ENCODE data around the gene MESP2.

DNA sequence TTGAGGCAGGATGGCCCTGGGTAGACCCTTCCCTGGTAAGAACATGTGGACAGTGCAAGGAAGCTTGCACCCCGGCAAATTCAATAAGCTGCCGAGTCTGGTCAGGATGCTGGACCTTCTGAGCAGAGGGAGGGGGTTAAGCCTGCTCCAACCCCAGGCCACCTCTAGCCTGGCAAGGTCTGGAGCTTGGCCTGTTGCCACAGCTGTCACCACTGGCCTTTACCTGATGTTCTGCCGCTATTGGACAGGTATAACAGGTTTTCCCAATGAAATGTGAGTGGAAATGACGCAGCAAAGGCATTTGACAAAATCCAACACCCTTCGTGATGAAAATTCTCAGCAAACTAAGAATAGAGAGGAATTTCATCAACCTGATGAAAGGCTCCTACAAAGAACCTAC, 24.4 kb upstream of the MESP2 start:
- TF ChIP-seq, protein P1, sequence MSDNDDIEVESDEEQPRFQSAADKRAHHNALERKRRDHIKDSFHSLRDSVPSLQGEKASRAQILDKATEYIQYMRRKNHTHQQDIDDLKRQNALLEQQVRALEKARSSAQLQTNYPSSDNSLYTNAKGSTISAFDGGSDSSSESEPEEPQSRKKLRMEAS (IDR thresholded peaks at IDR 0.05) = no peak
- TF ChIP-seq TAF1 (conservative IDR thresholded peaks at IDR 0.05) (no peak), JUND (IDR thresholded peaks at IDR 0.05) (no peak), RAD21 (IDR thresholded peaks at IDR 0.05) (no peak), YY1 (IDR thresholded peaks at IDR 0.05) (no peak), GABPA (IDR thresholded peaks at IDR 0.05 in 1 of 2, conservative IDR thresholded peaks at IDR 0.05 in 1 of 2) (no peak), EGR1 (IDR thresholded peaks at IDR 0.05; ENCODE audit: low read depth in 2 of 2) (no peak), SP1 (IDR thresholded peaks at IDR 0.05) (no peak), RXRA (IDR thresholded peaks at IDR 0.05) (no peak)
- TF ChIP-seq, protein P2, sequence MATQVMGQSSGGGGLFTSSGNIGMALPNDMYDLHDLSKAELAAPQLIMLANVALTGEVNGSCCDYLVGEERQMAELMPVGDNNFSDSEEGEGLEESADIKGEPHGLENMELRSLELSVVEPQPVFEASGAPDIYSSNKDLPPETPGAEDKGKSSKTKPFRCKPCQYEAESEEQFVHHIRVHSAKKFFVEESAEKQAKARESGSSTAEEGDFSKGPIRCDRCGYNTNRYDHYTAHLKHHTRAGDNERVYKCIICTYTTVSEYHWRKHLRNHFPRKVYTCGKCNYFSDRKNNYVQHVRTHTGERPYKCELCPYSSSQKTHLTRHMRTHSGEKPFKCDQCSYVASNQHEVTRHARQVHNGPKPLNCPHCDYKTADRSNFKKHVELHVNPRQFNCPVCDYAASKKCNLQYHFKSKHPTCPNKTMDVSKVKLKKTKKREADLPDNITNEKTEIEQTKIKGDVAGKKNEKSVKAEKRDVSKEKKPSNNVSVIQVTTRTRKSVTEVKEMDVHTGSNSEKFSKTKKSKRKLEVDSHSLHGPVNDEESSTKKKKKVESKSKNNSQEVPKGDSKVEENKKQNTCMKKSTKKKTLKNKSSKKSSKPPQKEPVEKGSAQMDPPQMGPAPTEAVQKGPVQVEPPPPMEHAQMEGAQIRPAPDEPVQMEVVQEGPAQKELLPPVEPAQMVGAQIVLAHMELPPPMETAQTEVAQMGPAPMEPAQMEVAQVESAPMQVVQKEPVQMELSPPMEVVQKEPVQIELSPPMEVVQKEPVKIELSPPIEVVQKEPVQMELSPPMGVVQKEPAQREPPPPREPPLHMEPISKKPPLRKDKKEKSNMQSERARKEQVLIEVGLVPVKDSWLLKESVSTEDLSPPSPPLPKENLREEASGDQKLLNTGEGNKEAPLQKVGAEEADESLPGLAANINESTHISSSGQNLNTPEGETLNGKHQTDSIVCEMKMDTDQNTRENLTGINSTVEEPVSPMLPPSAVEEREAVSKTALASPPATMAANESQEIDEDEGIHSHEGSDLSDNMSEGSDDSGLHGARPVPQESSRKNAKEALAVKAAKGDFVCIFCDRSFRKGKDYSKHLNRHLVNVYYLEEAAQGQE (IDR thresholded peaks at IDR 0.05) = no peak
- TF ChIP-seq, protein P3, sequence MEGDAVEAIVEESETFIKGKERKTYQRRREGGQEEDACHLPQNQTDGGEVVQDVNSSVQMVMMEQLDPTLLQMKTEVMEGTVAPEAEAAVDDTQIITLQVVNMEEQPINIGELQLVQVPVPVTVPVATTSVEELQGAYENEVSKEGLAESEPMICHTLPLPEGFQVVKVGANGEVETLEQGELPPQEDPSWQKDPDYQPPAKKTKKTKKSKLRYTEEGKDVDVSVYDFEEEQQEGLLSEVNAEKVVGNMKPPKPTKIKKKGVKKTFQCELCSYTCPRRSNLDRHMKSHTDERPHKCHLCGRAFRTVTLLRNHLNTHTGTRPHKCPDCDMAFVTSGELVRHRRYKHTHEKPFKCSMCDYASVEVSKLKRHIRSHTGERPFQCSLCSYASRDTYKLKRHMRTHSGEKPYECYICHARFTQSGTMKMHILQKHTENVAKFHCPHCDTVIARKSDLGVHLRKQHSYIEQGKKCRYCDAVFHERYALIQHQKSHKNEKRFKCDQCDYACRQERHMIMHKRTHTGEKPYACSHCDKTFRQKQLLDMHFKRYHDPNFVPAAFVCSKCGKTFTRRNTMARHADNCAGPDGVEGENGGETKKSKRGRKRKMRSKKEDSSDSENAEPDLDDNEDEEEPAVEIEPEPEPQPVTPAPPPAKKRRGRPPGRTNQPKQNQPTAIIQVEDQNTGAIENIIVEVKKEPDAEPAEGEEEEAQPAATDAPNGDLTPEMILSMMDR (IDR thresholded peaks at IDR 0.05; ENCODE audit: low read depth, low read length, missing input control) = no peak
- TF ChIP-seq, protein P4, sequence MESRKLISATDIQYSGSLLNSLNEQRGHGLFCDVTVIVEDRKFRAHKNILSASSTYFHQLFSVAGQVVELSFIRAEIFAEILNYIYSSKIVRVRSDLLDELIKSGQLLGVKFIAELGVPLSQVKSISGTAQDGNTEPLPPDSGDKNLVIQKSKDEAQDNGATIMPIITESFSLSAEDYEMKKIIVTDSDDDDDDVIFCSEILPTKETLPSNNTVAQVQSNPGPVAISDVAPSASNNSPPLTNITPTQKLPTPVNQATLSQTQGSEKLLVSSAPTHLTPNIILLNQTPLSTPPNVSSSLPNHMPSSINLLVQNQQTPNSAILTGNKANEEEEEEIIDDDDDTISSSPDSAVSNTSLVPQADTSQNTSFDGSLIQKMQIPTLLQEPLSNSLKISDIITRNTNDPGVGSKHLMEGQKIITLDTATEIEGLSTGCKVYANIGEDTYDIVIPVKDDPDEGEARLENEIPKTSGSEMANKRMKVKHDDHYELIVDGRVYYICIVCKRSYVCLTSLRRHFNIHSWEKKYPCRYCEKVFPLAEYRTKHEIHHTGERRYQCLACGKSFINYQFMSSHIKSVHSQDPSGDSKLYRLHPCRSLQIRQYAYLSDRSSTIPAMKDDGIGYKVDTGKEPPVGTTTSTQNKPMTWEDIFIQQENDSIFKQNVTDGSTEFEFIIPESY (IDR thresholded peaks at IDR 0.05) = no peak
- TF ChIP-seq, protein P5, sequence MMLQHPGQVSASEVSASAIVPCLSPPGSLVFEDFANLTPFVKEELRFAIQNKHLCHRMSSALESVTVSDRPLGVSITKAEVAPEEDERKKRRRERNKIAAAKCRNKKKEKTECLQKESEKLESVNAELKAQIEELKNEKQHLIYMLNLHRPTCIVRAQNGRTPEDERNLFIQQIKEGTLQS (IDR thresholded peaks at IDR 0.05) = no peak

Data from liver (tissue), 3 donors.